Urinary bladder (tissue), 4 donors: ENCODE results near the gene TEDDM1. TPM values are rescaled to one million over a fixed set of nuclear protein-coding genes. Genes with fewer than 3 reads are reported as not detected.

ENCODE experiments used
- DNase-seq: peaks from one replicate; pipeline ENCODE4 v3.0.0-alpha.2; 2015; ENCODE audit errors: extremely low spot score
- H3K27ac ChIP-seq: one replicate; pipeline ENCODE4 v1.5.1; 2013; ENCODE audit warnings: low read depth, mild to moderate bottlenecking, moderate library complexity
- H3K36me3 ChIP-seq: one replicate; pipeline ENCODE4 v1.6.1; 2013; ENCODE audit warnings: mild to moderate bottlenecking, moderate library complexity; ENCODE audit not compliant: insufficient read depth
- H3K4me1 ChIP-seq: one replicate; pipeline ENCODE4 v1.6.1; 2013; ENCODE audit warnings: mild to moderate bottlenecking, moderate library complexity; ENCODE audit not compliant: insufficient read depth
- H3K4me3 ChIP-seq: one replicate; pipeline ENCODE4 v1.5.1; 2013; ENCODE audit warnings: low read depth, low read length
- WGBS: extraction: QIAGEN DNeasy Blood & Tissue Kit; methylation state at CpG from one replicate; pipeline ENCODE4 v1.1.7; 2013; 5-methylcytosine and 5-hydroxymethylcytosine counted together
- polyA plus RNA-seq: library from polyadenylated mRNA; stranded (reverse); fragments of 200-250 nt; gene quantifications from one replicate; pipeline ENCODE4 v1.2.3, GENCODE V29; 2013
- total RNA-seq: library from RNA; depleted of rRNA; stranded (reverse); fragments of >200 nt; gene quantifications from one replicate; pipeline ENCODE4 v1.2.3, GENCODE V29; 2014
- donor health status: healthy with polysubstance abuse.
- donor health status: healthy.

TEDDM1 gene
- total and polyA plus RNA-seq, 2 donors = not detected

- WGBS = 80% methylated on average over 2 of the region's 2 CpGs
Measured at GRCh38 chr1:182357171-182357570, 43.3 kb downstream of the TEDDM1 start.

GRCh38 chr1:182355723-182356098, 44.8 kb downstream of the TEDDM1 start:
- H3K4me1 ChIP-seq = no peaks in the 10 kb centered on the region
- WGBS = 70% methylated on average over 2 of the region's 2 CpGs

More at GRCh38 chr1:182357171-182357570, 43.3 kb downstream of the TEDDM1 start:
- Histone ChIP-seq H3K4me3 (no peak overlapping the region), H3K36me3 (no peaks in the 10 kb centered on the region), H3K4me1 (no peaks in the 10 kb centered on the region), H3K27ac (no peak overlapping the region)
- DNase-seq = no peak

GRCh38 chr1:182351790-182352364, 48.6 kb downstream of the TEDDM1 start:
- no peaks in the 10 kb centered on the region for H3K4me1 ChIP-seq
- no peak overlapping the region for H3K27ac ChIP-seq
- 73% methylated on average over 1 of the region's 1 CpG for WGBS
- no peak for DNase-seq
- no peaks in the 10 kb centered on the region for H3K36me3 ChIP-seq
- no peak overlapping the region for H3K4me3 ChIP-seq

More at GRCh38 chr1:182355723-182356098, 44.8 kb downstream of the TEDDM1 start:
- Histone ChIP-seq H3K36me3 (no peaks in the 10 kb centered on the region), H3K27ac (no peak overlapping the region), H3K4me3 (no peak overlapping the region)
- no peak for DNase-seq

GRCh38 chr1:182350839-182351238, 49.6 kb downstream of the TEDDM1 start:
- no peaks in the 10 kb centered on the region for H3K4me1 ChIP-seq
- no peak for DNase-seq
- 91% methylated on average over 2 of the region's 2 CpGs for WGBS
- H3K36me3 ChIP-seq = no peaks in the 10 kb centered on the region
- H3K4me3 ChIP-seq = no peak overlapping the region
- no peak overlapping the region for H3K27ac ChIP-seq

- WGBS = 72% methylated on average over 6 of the region's 6 CpGs
- Histone ChIP-seq H3K4me1 (no peaks in the 10 kb centered on the region), H3K36me3 (no peaks in the 10 kb centered on the region), H3K27ac (no peak overlapping the region), H3K4me3 (no peak overlapping the region)
- no peak for DNase-seq
Measured at GRCh38 chr1:182348961-182349747, 51.3 kb downstream of the TEDDM1 start.

Other genes with a start within 250 kb of the TEDDM1 start
- 304 TPM for gene GLUL, start 8.9 kb downstream of the TEDDM1 start, total RNA-seq
- 1,565 TPM for gene GLUL, start 8.9 kb downstream of the TEDDM1 start, polyA plus RNA-seq
- gene RGSL1, start 49.5 kb upstream of the TEDDM1 start, total RNA-seq = not detected
- gene RGSL1, start 49.5 kb upstream of the TEDDM1 start, polyA plus RNA-seq = not detected
- gene RNASEL, start 188.6 kb upstream of the TEDDM1 start, total RNA-seq = 17.2 TPM
- 10.7 TPM for gene RNASEL, start 188.6 kb upstream of the TEDDM1 start, polyA plus RNA-seq
- 7.9 TPM for gene RGS16, start 203.7 kb upstream of the TEDDM1 start, total RNA-seq
- 5.9 TPM for gene RGS16, start 203.7 kb upstream of the TEDDM1 start, polyA plus RNA-seq